Heart left ventricle (tissue), 16 donors: ENCODE results near the gene IGFBP5. TPM values are rescaled to one million over a fixed set of nuclear protein-coding genes. Genes with fewer than 3 reads are reported as not detected.

Source experiments
- ATAC-seq, 4 donors: fragments of 200-7000 bp; cut with Tn5 transposase; one replicate each; pipeline ENCODE4 v1.9.1; 2020 to 2022; ENCODE audit warnings: moderate library complexity in 4 of 4, mild to moderate bottlenecking in 3 of 4, moderate number of reproducible peaks in 1 of 4
- DNase-seq, 5 donors: peaks; one replicate each; pipeline ENCODE4 v3.0.0-alpha.2; 2020
- H3K27ac ChIP-seq, 12 donors: fragments of 200-600 bp; sonication (generic) in 4 of 12; one replicate each; pipeline versions ENCODE4 v1.5.0 to v1.8.0; 2016 to 2022; ENCODE audit warnings: mild to moderate bottlenecking in 2 of 12
- H3K27me3 ChIP-seq, 9 donors: fragments of 200-600 bp; sonication (generic) in 2 of 9; one replicate each; pipeline versions ENCODE4 v1.5.1 to v1.8.0; 2016 to 2022; ENCODE audit warnings: mild to moderate bottlenecking in 3 of 9
- H3K36me3 ChIP-seq, 9 donors: fragments of 200-600 bp; sonication (generic) in 2 of 9; one replicate each; pipeline versions ENCODE4 v1.5.0 to v1.8.0; 2018 to 2022; ENCODE audit warnings: mild to moderate bottlenecking in 2 of 9
- H3K4me1 ChIP-seq, 12 donors: fragments of 200-600 bp; sonication (generic) in 4 of 12; one replicate each; pipeline versions ENCODE4 v1.5.0 to v1.8.0; 2016 to 2022; ENCODE audit warnings: mild to moderate bottlenecking in 3 of 12
- H3K4me3 ChIP-seq, 12 donors: fragments of 200-600 bp; sonication (generic) in 4 of 12; one replicate each; pipeline versions ENCODE4 v1.5.0 to v1.8.0; 2017 to 2022; ENCODE audit warnings: mild to moderate bottlenecking in 9 of 12, moderate library complexity in 4 of 12
- H3K9me3 ChIP-seq, 12 donors: fragments of 200-600 bp; sonication (generic) in 4 of 12; one replicate each; pipeline versions ENCODE4 v1.5.0 to v1.8.0; 2016 to 2022; ENCODE audit warnings: mild to moderate bottlenecking in 1 of 12
- CTCF ChIP-seq, 12 donors: fragments of 200-600 bp; sonication (generic) in 4 of 12; IDR thresholded peaks; one replicate each; pipeline versions ENCODE4 v1.5.0 to v1.8.0; 2018 to 2022; ENCODE audit warnings: antibody characterized with exemption in 12 of 12, mild to moderate bottlenecking in 5 of 12
- POLR2A ChIP-seq, 2 donors: fragments of 450-650 bp; IDR thresholded peaks; one replicate each; pipeline ENCODE4 v1.6.1; 2017; ENCODE audit warnings: antibody characterized with exemption in 2 of 2, mild to moderate bottlenecking in 2 of 2, moderate library complexity in 2 of 2
- WGBS, 4 donors: extraction: QIAGEN DNeasy Blood & Tissue Kit in 2 of 4; methylation state at CpG; one replicate each; pipeline versions ENCODE4 v1.1.5 to v1.1.7; 2013 to 2018; 5-methylcytosine and 5-hydroxymethylcytosine counted together
- intact Hi-C, 10 donors: fragments of 100-400 bp; cut with DNase I; formaldehyde crosslinking; loops; one replicate each; pipeline versions ENCODE4 v1.11.1 to v1.14.2; 2022
- polyA plus RNA-seq, 2 donors: library from polyadenylated mRNA; stranded (reverse); fragments of 200-250 nt; gene quantifications; one replicate each; pipeline ENCODE4 v1.2.3, GENCODE V29; 2013
- total RNA-seq, 9 donors: library from RNA; depleted of rRNA in 2 of 9; stranded (reverse); fragments of >200 nt in 2 of 9; fragmentation: NEBNext Ultra II Directional in 3 of 9; extraction: Animal tissue kit (Norgen Biotek cat#: 25700) in 3 of 9; gene quantifications; one replicate each; pipeline versions ENCODE4 v1.1.0 to v1.2.4, GENCODE V29; 2016 to 2023
- donor health status: ischemic (EF 13 %, LVEDD 7.1; RV severe dilation, severe dysfunction).
- donor health status: healthy with polysubstance abuse.
- donor health status: DM: no; HTN: yes; CAD: no.
- donor health status: DM: no; HTN: no; CAD: no.
- donor health status: ischemic (EF 25% LVEDD 6.9; RV normal size, moderate dysfunction).
- donor health status: ischemic (EF 25% LVEDD 5.7; RV mildly dilated, moderate dysfunction).
- donor health status: healthy.
- donor health status: DM: yes; HTN: yes; CAD: no.
- donor health status: ischemic (EF 35%, LVEDD 5.7; RV mildly dilated, moderate dysfunction).
- donor health status: nonischemic (EF 11% LVEDD 7.7; RV severe dilation, severe dysfunction).
- donor health status: DM: yes; HTN: yes; CAD: no.
- donor health status: PGD.
- donor health status: ischemic (EF 29% LVEDD 5.4; RV normal size, mild dysfunction).
- donor health status: nonischemic (EF 23%, LVEDD 6.1; RV moderate dilation, normal function).

IGFBP5 gene
- total and polyA plus RNA-seq, 11 donors, result 58.2 to 441 (median 129) TPM

- ATAC-seq (peak in 3 of 4 donors; percentile 26 to 34 (median 30)), DNase-seq (no peak)
- intact Hi-C loops, result no loop called here
- no peak for TF ChIP-seq POLR2A (IDR thresholded peaks at IDR 0.05)
- TF ChIP-seq CTCF (IDR thresholded peaks at IDR 0.05), result no peak
- no peak overlapping the region for H3K4me3 ChIP-seq
- no peaks in the 10 kb centered on the region for H3K9me3 ChIP-seq
- H3K36me3 ChIP-seq, result no peaks in the 10 kb centered on the region
- WGBS, 4 donors, result 53 to 66% (median 57%) methylated on average over 4 of the region's 4 CpGs
- peak overlapping the region in 11 of 12 donors; percentile 41 to 68 (median 57) for H3K27ac ChIP-seq
- H3K4me1 ChIP-seq, result peaks cover 0 to 45% (median 24%) of the 10 kb centered on the region in 12 donors
- no peaks in the 10 kb centered on the region for H3K27me3 ChIP-seq
Observed at GRCh38 chr2:216644842-216645635, 50.3 kb downstream of the IGFBP5 start.

GRCh38 chr2:216643986-216644659, 51.2 kb downstream of the IGFBP5 start:
- no peak for DNase-seq
- no peaks in the 10 kb centered on the region for H3K27me3 ChIP-seq
- H3K9me3 ChIP-seq, result no peaks in the 10 kb centered on the region
- intact Hi-C loops, result no loop called here
- peaks cover 0 to 6% (median 0%) of the 10 kb centered on the region in 9 donors for H3K36me3 ChIP-seq
- H3K4me1 ChIP-seq, result peaks cover 0 to 37% (median 19%) of the 10 kb centered on the region in 12 donors
- peak overlapping the region; percentile 41 to 68 (median 56) for H3K27ac ChIP-seq
- 41 to 51% (median 45%) methylated on average over 5 of the region's 5 CpGs for WGBS, 4 donors
- peak; percentile 32 to 56 (median 41) for ATAC-seq
- no peak for TF ChIP-seq POLR2A (IDR thresholded peaks at IDR 0.05)
- TF ChIP-seq CTCF (IDR thresholded peaks at IDR 0.05), result no peak
- no peak overlapping the region for H3K4me3 ChIP-seq

- Histone ChIP-seq H3K27me3 (peaks cover 0 to 21% (median 0%) of the 10 kb centered on the region in 9 donors), H3K9me3 (no peaks in the 10 kb centered on the region), H3K4me3 (no peak overlapping the region), H3K4me1 (peaks cover 0 to 59% (median 27%) of the 10 kb centered on the region in 12 donors), H3K36me3 (peaks cover 0 to 9% (median 0%) of the 10 kb centered on the region in 9 donors), H3K27ac (peak overlapping the region in 1 of 12 donors; percentile 49)
- intact Hi-C loops, result loop anchor here in 1 of 10 donors (5.0 kb wide), 1 partner anchor 105 kb away; no protein-coding TSS in a partner anchor
- ATAC-seq (no peak), DNase-seq (no peak)
- TF ChIP-seq POLR2A (IDR thresholded peaks at IDR 0.05) (no peak), CTCF (IDR thresholded peaks at IDR 0.05) (no peak)
- 64 to 74% (median 68%) methylated on average over 3 of the region's 3 CpGs for WGBS, 4 donors
Observed at GRCh38 chr2:216637472-216637871, 57.9 kb downstream of the IGFBP5 start.
